H1 (cell line): ENCODE results near the gene ERVV-1. TPM values are rescaled to one million over a fixed set of nuclear protein-coding genes. Genes with fewer than 3 reads are reported as not detected.

Source experiments
- CTCF ChIA-PET: fragments of 300-600 bp; sonication (Branson Sonifier 250); formaldehyde crosslinking; loops from one replicate; lab custom pipeline; 2021; ENCODE audit not compliant: partially characterized antibody; lab: Charles Lee
- POLR2A ChIA-PET: fragments of 300-600 bp; sonication (Branson Sonifier 250); formaldehyde crosslinking; loops from one replicate; lab custom pipeline; 2021; ENCODE audit warnings: inconsistent platforms; ENCODE audit not compliant: partially characterized antibody; lab: Charles Lee
- DNase-seq, 2 experiments: peaks; one replicate each; pipeline versions ENCODE4 v3.0.0 to v3.0.0-alpha.2; 2010 to 2022; ENCODE audit warnings: low spot score in 2 of 2, low read depth in 1 of 2, mixed read lengths in 1 of 2
- FAIRE-seq: peaks from 2 replicates; lab custom pipeline; 2011; peaks lifted over from hg19 to GRCh38; lab: Jason Lieb, UNC
- H2AFZ ChIP-seq: 2 replicates; pipeline ENCODE4 v1.8.1; 2012; ENCODE audit warnings: low read length, inconsistent platforms
- H2AK5ac ChIP-seq: 2 replicates; pipeline ENCODE4 v1.6.1; 2013; ENCODE audit warnings: low read depth, low read length
- H2BK120ac ChIP-seq: replicated peaks from 2 replicates; pipeline ENCODE3; 2013; ENCODE audit warnings: low read depth, low read length, inconsistent platforms
- H2BK12ac ChIP-seq: 2 replicates; pipeline ENCODE4 v1.6.1; 2013; ENCODE audit warnings: low read depth, low read length
- H2BK15ac ChIP-seq: 2 replicates; pipeline ENCODE4 v1.6.1; 2013; ENCODE audit warnings: low read length
- H2BK20ac ChIP-seq: 2 replicates; pipeline ENCODE4 v1.6.1; 2013; ENCODE audit warnings: low read length
- H2BK5ac ChIP-seq: 2 replicates; pipeline ENCODE4 v1.6.1; 2013; ENCODE audit warnings: low read depth, low read length
- H3K14ac ChIP-seq: 2 replicates; pipeline ENCODE4 v1.6.1; 2013; ENCODE audit warnings: inconsistent platforms; ENCODE audit not compliant: insufficient read length
- H3K18ac ChIP-seq: 2 replicates; pipeline ENCODE4 v1.6.1; 2013; ENCODE audit warnings: low read length; ENCODE audit errors: extremely low read depth
- H3K23ac ChIP-seq: 2 replicates; pipeline ENCODE4 v1.6.1; 2013; ENCODE audit warnings: inconsistent platforms; ENCODE audit not compliant: insufficient read length
- H3K23me2 ChIP-seq: 2 replicates; pipeline ENCODE4 v1.6.1; 2013; ENCODE audit warnings: low read depth, low read length
- H3K27ac ChIP-seq: 2 replicates; pipeline ENCODE4 v1.6.1; 2011; ENCODE audit warnings: low read depth, low read length, inconsistent platforms
- H3K27me3 ChIP-seq, 4 experiments: replicated peaks in 1 of 4; 1 replicate in 1 of 4; 2 replicates in 3 of 4; pipeline versions ENCODE4 v1.6.1 to v1.8.1; 2011 to 2013; ENCODE audit warnings: low read length in 3 of 4, mild to moderate bottlenecking in 3 of 4, inconsistent platforms in 2 of 4, mixed read lengths in 2 of 4, moderate library complexity in 1 of 4; ENCODE audit not compliant: control insufficient read depth in 3 of 4, insufficient read depth in 3 of 4; ENCODE audit errors: extremely low read depth in 1 of 4
- H3K36me3 ChIP-seq, 4 experiments: 2 replicates each; pipeline versions ENCODE4 v1.6.1 to v1.8.1; 2011 to 2013; ENCODE audit warnings: mild to moderate bottlenecking in 4 of 4, low read length in 3 of 4, moderate library complexity in 2 of 4, control low read depth in 1 of 4, inconsistent platforms in 1 of 4; ENCODE audit not compliant: insufficient read depth in 4 of 4, control insufficient read depth in 2 of 4
- H3K4ac ChIP-seq: replicated peaks from 2 replicates; pipeline ENCODE3; 2013; ENCODE audit warnings: low read length, low read depth, mixed read lengths, inconsistent platforms; ENCODE audit not compliant: insufficient read length
- H3K4me1 ChIP-seq, 4 experiments: replicated peaks in 1 of 4; 1 replicate in 1 of 4; 2 replicates in 3 of 4; pipeline versions ENCODE4 v1.6.1 to v1.8.1; 2011 to 2013; ENCODE audit warnings: low read length in 3 of 4, inconsistent platforms in 2 of 4, mixed read lengths in 1 of 4; ENCODE audit not compliant: insufficient read depth in 4 of 4, control insufficient read depth in 3 of 4
- H3K4me2 ChIP-seq, 2 experiments: 2 replicates each; pipeline versions ENCODE4 v1.6.1 to v1.8.1; 2011 to 2013; ENCODE audit warnings: low read depth in 2 of 2, low read length in 2 of 2, control low read depth in 1 of 2, inconsistent platforms in 1 of 2, mild to moderate bottlenecking in 1 of 2; ENCODE audit not compliant: insufficient read depth in 1 of 2
- H3K4me3 ChIP-seq, 4 experiments: fragments of 200-600, 300-600 bp in 1 of 4; sonication (generic), shearing (Covaris generic), sonication (Bioruptor Twin) in 1 of 4; 2 replicates each; pipeline versions ENCODE4 v1.5.1 to v1.8.1; 2011 to 2016; ENCODE audit warnings: low read length in 4 of 4, low read depth in 3 of 4, control low read depth in 2 of 4, inconsistent platforms in 2 of 4, mild to moderate bottlenecking in 2 of 4, mixed read lengths in 1 of 4, moderate library complexity in 1 of 4; ENCODE audit not compliant: insufficient read depth in 2 of 4; ENCODE audit errors: extremely low read depth in 1 of 4
- H3K56ac ChIP-seq: replicated peaks from 2 replicates; pipeline ENCODE3; 2013; ENCODE audit warnings: low read depth, mild to moderate bottlenecking, mixed read lengths, low read length, inconsistent platforms; ENCODE audit not compliant: insufficient read length
- H3K79me1 ChIP-seq: 2 replicates; pipeline ENCODE4 v1.6.1; 2013; ENCODE audit warnings: low read depth, low read length, control low read depth
- H3K79me2 ChIP-seq, 2 experiments: 2 replicates each; pipeline versions ENCODE4 v1.6.1 to v1.8.1; 2012 to 2013; ENCODE audit warnings: low read length in 2 of 2, mild to moderate bottlenecking in 2 of 2, inconsistent platforms in 1 of 2; ENCODE audit not compliant: insufficient read depth in 2 of 2, control insufficient read depth in 1 of 2
- H3K9ac ChIP-seq, 4 experiments: replicated peaks in 1 of 4; 1 replicate in 1 of 4; 2 replicates in 3 of 4; pipeline versions ENCODE4 v1.6.1 to v1.8.1; 2011 to 2013; ENCODE audit warnings: low read depth in 3 of 4, low read length in 3 of 4, control low read depth in 2 of 4, mild to moderate bottlenecking in 2 of 4, moderate library complexity in 2 of 4, inconsistent platforms in 1 of 4; ENCODE audit errors: extremely low read depth in 1 of 4
- H3K9me3 ChIP-seq, 2 experiments: 2 replicates each; pipeline versions ENCODE4 v1.6.1 to v1.8.1; 2012 to 2013; ENCODE audit warnings: mild to moderate bottlenecking in 2 of 2, moderate library complexity in 2 of 2, control low read depth in 1 of 2, inconsistent platforms in 1 of 2, low read depth in 1 of 2, low read length in 1 of 2, mixed read lengths in 1 of 2; ENCODE audit not compliant: insufficient read depth in 2 of 2
- H4K20me1 ChIP-seq, 2 experiments: replicated peaks in 1 of 2; 2 replicates each; pipeline versions ENCODE3 to v1.8.1; 2011 to 2013; ENCODE audit warnings: inconsistent platforms in 2 of 2, low read length in 2 of 2, mild to moderate bottlenecking in 1 of 2; ENCODE audit not compliant: insufficient read depth in 2 of 2, control insufficient read depth in 1 of 2
- H4K5ac ChIP-seq: 2 replicates; pipeline ENCODE4 v1.6.1; 2013; ENCODE audit warnings: low read length, low read depth, mixed read lengths, inconsistent platforms; ENCODE audit not compliant: insufficient read length
- H4K8ac ChIP-seq: 2 replicates; pipeline ENCODE4 v1.8.0; 2013; ENCODE audit warnings: mild to moderate bottlenecking, moderate library complexity, low read length, inconsistent platforms; ENCODE audit not compliant: insufficient read depth; ENCODE audit errors: extremely low read depth
- H4K91ac ChIP-seq: replicated peaks from 2 replicates; pipeline ENCODE3; 2013; ENCODE audit warnings: low read length, mixed read lengths, inconsistent platforms; ENCODE audit not compliant: insufficient read length
- ATF2 ChIP-seq: IDR thresholded peaks from 2 replicates; pipeline ENCODE4 v1.6.1; 2012; ENCODE audit warnings: low read length, inconsistent platforms
- BCL11A ChIP-seq, 2 experiments: IDR thresholded peaks; one replicate each; pipeline ENCODE4 v1.6.1; 2011; ENCODE audit warnings: low read depth in 2 of 2, low read length in 2 of 2, mild to moderate bottlenecking in 2 of 2
- CEBPB ChIP-seq: IDR thresholded peaks from 2 replicates; pipeline ENCODE4 v1.6.1; 2012; ENCODE audit warnings: low read depth, low read length
- CHD1 ChIP-seq: IDR thresholded peaks from 2 replicates; pipeline ENCODE4 v1.6.1; 2012; ENCODE audit warnings: low read depth, low read length, improper control_type of control experiment
- CTBP2 ChIP-seq: IDR thresholded peaks from 2 replicates; pipeline ENCODE4 v1.7.0; 2011; ENCODE audit warnings: borderline replicate concordance, mild to moderate bottlenecking, moderate library complexity, mixed read lengths, low read length; ENCODE audit not compliant: insufficient read depth, insufficient read length
- HDAC6 ChIP-seq: IDR thresholded peaks from one replicate; pipeline ENCODE4 v1.7.1; 2012; ENCODE audit warnings: low read depth, mild to moderate bottlenecking, inconsistent platforms, low read length, moderate library complexity
- KDM4A ChIP-seq: IDR thresholded peaks from one replicate; pipeline ENCODE4 v1.7.1; 2012; ENCODE audit warnings: low read depth, mild to moderate bottlenecking, moderate library complexity, low read length, inconsistent platforms; ENCODE audit not compliant: severe bottlenecking
- POLR2A ChIP-seq, 2 experiments: IDR thresholded peaks; 1 replicate in 1 of 2; 2 replicates in 1 of 2; pipeline ENCODE4 v1.6.1; 2011; ENCODE audit warnings: low read depth in 2 of 2, low read length in 2 of 2, mild to moderate bottlenecking in 2 of 2; ENCODE audit errors: control extremely low read depth in 1 of 2
- RAD21 ChIP-seq, 2 experiments: IDR thresholded peaks in 1 of 2; conservative IDR thresholded peaks in 1 of 2; 2 replicates each; pipeline ENCODE4 v1.6.1; 2011; ENCODE audit warnings: low read depth in 2 of 2, low read length in 2 of 2, improper control_type of control experiment in 1 of 2, inconsistent platforms in 1 of 2, mild to moderate bottlenecking in 1 of 2, moderate library complexity in 1 of 2
- SAP30 ChIP-seq: fragments of 300-600 bp; sonication (generic); IDR thresholded peaks from 2 replicates; pipeline ENCODE4 v1.7.1; 2012; ENCODE audit warnings: low read length, moderate library complexity, mild to moderate bottlenecking, inconsistent platforms; ENCODE audit not compliant: insufficient read depth, insufficient replicate concordance
- SIN3A ChIP-seq, 2 experiments: IDR thresholded peaks in 1 of 2; conservative IDR thresholded peaks in 1 of 2; 2 replicates each; pipeline ENCODE4 v1.6.1; 2011 to 2012; ENCODE audit warnings: low read length in 2 of 2, improper control_type of control experiment in 1 of 2, low read depth in 1 of 2, mild to moderate bottlenecking in 1 of 2
- whole genome bisulfite sequencing, 2 experiments: shearing (Covaris generic) in 1 of 2; methylation state at CpG; one replicate each; pipeline versions ENCODE4 v1.1.6 to v1.1.7; 2013 to 2015; ENCODE audit warnings: low lambda C conversion rate in 2 of 2, mixed read lengths in 2 of 2, inconsistent platforms in 1 of 2, low coverage in 1 of 2, missing lambda C conversion rate in 1 of 2; ENCODE audit not compliant: insufficient replicate concordance in 2 of 2, insufficient coverage in 1 of 2, insufficient read length in 1 of 2; ENCODE audit errors: extremely low coverage in 1 of 2, missing lambda C conversion rate in 1 of 2; 5-methylcytosine and 5-hydroxymethylcytosine counted together
- polyA plus RNA-seq, 7 experiments: library from polyadenylated mRNA; depleted of rRNA in 3 of 7; stranded (reverse) in 5 of 7; unstranded in 2 of 7; fragments of >200 nt in 5 of 7; fragments of 200-250 nt in 2 of 7; gene quantifications; 1 replicate in 5 of 7; 2 replicates in 1 of 7; 4 replicates in 1 of 7; pipeline versions ENCODE4 v1.2.1 to v1.2.3, GENCODE V29; 2011 to 2013; ENCODE audit warnings: missing spikeins in 2 of 7, mixed read lengths in 2 of 7
- total RNA-seq: library from RNA; stranded (reverse); fragmentation: NEBNext Ultra II Directional; extraction: Animal tissue kit (Norgen Biotek cat#: 25700); gene quantifications from 2 replicates; pipeline ENCODE4 v1.2.1, GENCODE V29; 2021

Gene ERVV-1
- total and polyA plus RNA-seq, 2 of the 8 experiments (the other 6 are each of a cell fraction or from before 2014, with no cell fraction given): not detected

GRCh38 chr19:53002479-53002878, 11.2 kb upstream of the ERVV-1 start:
- Histone ChIP-seq H2BK5ac (no peak overlapping the region), H2BK20ac (no peak overlapping the region), H3K79me2 (no peaks in the 10 kb centered on the region), H3K14ac (no peak overlapping the region), H2AK5ac (no peak overlapping the region), H3K36me3 (no peaks in the 10 kb centered on the region), H3K27me3 (peaks cover 0 to 5% (median under 1%) of the 10 kb centered on the region in 4 experiments; a peak in 3 of 7 replicates), H4K20me1 (no peaks in the 10 kb centered on the region), H3K4me3 (no peak overlapping the region), H3K23ac (no peak overlapping the region), H4K5ac (no peak overlapping the region), H2AFZ (no peak overlapping the region), H4K8ac (no peak overlapping the region), H2BK12ac (no peak overlapping the region), H4K91ac (no peak overlapping the region), H3K79me1 (no peaks in the 10 kb centered on the region), H2BK15ac (no peak overlapping the region), H3K18ac (no peak overlapping the region), H3K23me2 (no peaks in the 10 kb centered on the region), H3K4me1 (peaks cover 0 to 4% (median 1%) of the 10 kb centered on the region in 4 experiments; a peak in 2 of 7 replicates), H3K9ac (no peak overlapping the region), H3K56ac (no peak overlapping the region), H3K27ac (no peak overlapping the region), H2BK120ac (no peak overlapping the region), H3K4ac (no peak overlapping the region), H3K9me3 (0 out of 4 replicates have a peak, but pooled peaks cover 0 to 2% of the 10 kb centered on the region in 2 experiments), H3K4me2 (no peak overlapping the region)
- DNase-seq: no peak
- 47% methylated on average over 2 of the region's 2 CpGs; no CpG with 5 or more reads in 1 of the 2 experiments for WGBS, 2 experiments
- no peak for FAIRE-seq
- POLR2A ChIA-PET: interaction anchor here (1.1 kb wide), 1 partner anchor 9 kb away, joined by 3 read pairs; no protein-coding TSS in a partner anchor
- CTCF ChIA-PET: interaction anchor here (1.0 to 2.3 kb wide), 3 partner anchors 9 to 16 kb away, joined by 4 to 8 read pairs (median 7); no protein-coding TSS in a partner anchor
- TF ChIP-seq KDM4A (no peak), POLR2A (IDR thresholded peaks at IDR 0.05; ENCODE audit: control extremely low read depth in 1 of 2, low read depth in 2 of 2, low read length in 2 of 2) (no peak), BCL11A (IDR thresholded peaks at IDR 0.05; ENCODE audit: low read depth in 2 of 2, low read length in 2 of 2) (no peak), ATF2 (no peak), CEBPB (no peak), HDAC6 (no peak), SIN3A (conservative IDR thresholded peaks at IDR 0.05 in 1 of 2, IDR thresholded peaks at IDR 0.05 in 1 of 2; ENCODE audit: low read depth in 1 of 2, low read length in 2 of 2) (no peak), SAP30 (no peak), CTBP2 (no peak), CHD1 (no peak), RAD21 (IDR thresholded peaks at IDR 0.05 in 1 of 2, conservative IDR thresholded peaks at IDR 0.05 in 1 of 2; ENCODE audit: low read depth in 2 of 2, low read length in 2 of 2) (no peak)
